Measurements from ENCODE around the gene CHD2. TPM values are rescaled to one million over a fixed set of nuclear protein-coding genes. Genes with fewer than 3 reads are reported as not detected.

Gene CHD2
- total and polyA plus RNA-seq, 10 of the 15 experiments (the other 5 are each of a cell fraction or from before 2014, with no cell fraction given), result 38.1 to 94.7 (median 63.3) TPM

GRCh38 chr15:92954578-92954977, 54.5 kb downstream of the CHD2 start:
- H3K36me3 ChIP-seq (ENCODE audit: control insufficient read depth in 2 of 2, insufficient read depth in 2 of 2, low read length in 1 of 2), result peaks cover 18 to 58% of the 10 kb centered on the region in 2 experiments
- TF ChIP-seq CTCF (IDR thresholded peaks at IDR 0.05 in 2 of 3, conservative IDR thresholded peaks at IDR 0.05 in 1 of 3; ENCODE audit: control insufficient read depth in 2 of 3, extremely low read depth in 1 of 3, insufficient read depth in 1 of 3, low read depth in 3 of 3, low read length in 3 of 3) (peak; percentile 11 to 40 (median 33); a peak in 4 of 6 replicates), ATF2 (IDR thresholded peaks at IDR 0.05; ENCODE audit: low read length) (no peak)
- H2AFZ ChIP-seq (ENCODE audit: control insufficient read depth, low read depth, low read length), result no peak overlapping the region
- no peak overlapping the region for H3K4me3 ChIP-seq
- intact Hi-C loops (cut with micrococcal nuclease; ENCODE audit: unreplicated experiment) (no loop called here), in situ Hi-C loops (cut with MboI) (no loop called here)
- RAD21 ChIA-PET (ENCODE audit: unreplicated experiment), result no interaction called here
- H3K9me3 ChIP-seq (replicated peaks; ENCODE audit: control insufficient read depth, insufficient read depth, low read length), result peaks cover 7% of the 10 kb centered on the region
- FAIRE-seq (no peak), ATAC-seq (peak; percentile 50; the same call in 1 of the 3 replicates), DNase-seq (ENCODE audit: low read depth, low spot score) (no peak)
- H3K9ac ChIP-seq (ENCODE audit: control insufficient read depth, insufficient read depth, low read length), result no peak overlapping the region
- H4K20me1 ChIP-seq (ENCODE audit: control insufficient read depth, insufficient read depth), result no peaks in the 10 kb centered on the region
- SMC1A ChIA-PET (ENCODE audit: uncharacterized antibody, unreplicated experiment), result interaction anchor here (1.0 to 1.8 kb wide), 5 partner anchors 11 to 157 kb away, joined by 3 to 5 read pairs (median 5); no protein-coding TSS in a partner anchor
- peaks cover 2% of the 10 kb centered on the region for H3K79me2 ChIP-seq (ENCODE audit: control insufficient read depth, insufficient read depth, low read length)
- H3K27ac ChIP-seq (ENCODE audit: control insufficient read depth, insufficient read depth), result no peak overlapping the region
- BruUV-seq (replicated peaks), result no TSS peak
- 93% methylated on average over 8 of the region's 8 CpGs for WGBS (ENCODE audit: insufficient coverage, insufficient replicate concordance, low lambda C conversion rate, missing lambda C conversion rate)
- no peak overlapping the region for H3K4me2 ChIP-seq (ENCODE audit: control insufficient read depth, insufficient read depth)
- POLR2A ChIA-PET, result no interaction called here
- CTCF ChIA-PET, result interaction anchor here (0.8 to 2.1 kb wide), 9 partner anchors 10 to 157 kb away, joined by 3 to 12 read pairs (median 5); no protein-coding TSS in a partner anchor
- H3K4me1 ChIP-seq (ENCODE audit: control insufficient read depth, insufficient read depth, low read length), result no peaks in the 10 kb centered on the region
- no peaks in the 10 kb centered on the region for H3K27me3 ChIP-seq (replicated peaks in 1 of 2; ENCODE audit: control insufficient read depth in 2 of 2, insufficient read depth in 2 of 2, low read length in 1 of 2)

- POLR2A ChIA-PET, result no interaction called here
- intact Hi-C loops (cut with micrococcal nuclease; ENCODE audit: unreplicated experiment), result no loop called here
- H3K4me3 ChIP-seq, result no peak overlapping the region
- H4K20me1 ChIP-seq (ENCODE audit: control insufficient read depth, insufficient read depth), result no peaks in the 10 kb centered on the region
- 98% methylated on average over 2 of the region's 2 CpGs for WGBS (ENCODE audit: insufficient coverage, insufficient replicate concordance, low lambda C conversion rate, missing lambda C conversion rate)
- no peak overlapping the region for H3K4me2 ChIP-seq (ENCODE audit: control insufficient read depth, insufficient read depth)
- peaks cover 5% of the 10 kb centered on the region for H3K79me2 ChIP-seq (ENCODE audit: control insufficient read depth, insufficient read depth, low read length)
- no peaks in the 10 kb centered on the region; the same call in 2 of the 3 replicates for H3K9me3 ChIP-seq (replicated peaks; ENCODE audit: control insufficient read depth, insufficient read depth, low read length)
- FAIRE-seq (no peak), ATAC-seq (no peak), DNase-seq (ENCODE audit: low read depth, low spot score) (no peak)
- CTCF ChIA-PET, result interaction anchor here (0.6 to 1.6 kb wide), 3 partner anchors 13 to 157 kb away, joined by 3 read pairs; no protein-coding TSS in a partner anchor
- H2AFZ ChIP-seq (ENCODE audit: control insufficient read depth, low read depth, low read length), result no peak overlapping the region
- H3K36me3 ChIP-seq (ENCODE audit: control insufficient read depth in 2 of 2, insufficient read depth in 2 of 2, low read length in 1 of 2), result peaks cover 16 to 56% of the 10 kb centered on the region in 2 experiments
- no peak overlapping the region for H3K27ac ChIP-seq (ENCODE audit: control insufficient read depth, insufficient read depth)
- H3K9ac ChIP-seq (ENCODE audit: control insufficient read depth, insufficient read depth, low read length), result no peak overlapping the region
- no TSS peak for BruUV-seq (replicated peaks)
- no peaks in the 10 kb centered on the region for H3K4me1 ChIP-seq (ENCODE audit: control insufficient read depth, insufficient read depth, low read length)
- no peaks in the 10 kb centered on the region for H3K27me3 ChIP-seq (replicated peaks in 1 of 2; ENCODE audit: control insufficient read depth in 2 of 2, insufficient read depth in 2 of 2, low read length in 1 of 2)
- SMC1A ChIA-PET (ENCODE audit: uncharacterized antibody, unreplicated experiment), result interaction anchor here (0.7 to 1.3 kb wide), 2 partner anchors 13 to 65 kb away, joined by 3 to 5 read pairs; no protein-coding TSS in a partner anchor
- RAD21 ChIA-PET (ENCODE audit: unreplicated experiment), result no interaction called here
- in situ Hi-C loops (cut with MboI), result no loop called here
- TF ChIP-seq TCF12 (IDR thresholded peaks at IDR 0.05; ENCODE audit: low read depth, low read length), result no peak
- no peak for TF ChIP-seq HCFC1 (IDR thresholded peaks at IDR 0.05; ENCODE audit: low read length)
- TF ChIP-seq POLR2AphosphoS5 (IDR thresholded peaks at IDR 0.05; ENCODE audit: low read length), result no peak
- TF ChIP-seq BCL3 (IDR thresholded peaks at IDR 0.05; ENCODE audit: borderline replicate concordance, insufficient read depth, low read depth, low read length, poor library complexity, severe bottlenecking), result no peak
- no peak for TF ChIP-seq NFYA (IDR thresholded peaks at IDR 0.05; ENCODE audit: borderline replicate concordance, low read depth, low read length)
- TF ChIP-seq CHD2 (IDR thresholded peaks at IDR 0.05; ENCODE audit: borderline replicate concordance, low read depth, low read length), result no peak
- TF ChIP-seq CREM (IDR thresholded peaks at IDR 0.05; ENCODE audit: low read depth), result no peak
- no peak for TF ChIP-seq BACH1 (IDR thresholded peaks at IDR 0.05; ENCODE audit: borderline replicate concordance)
- no peak for TF ChIP-seq FOXK2 (IDR thresholded peaks at IDR 0.05)
- TF ChIP-seq RAD21 (IDR thresholded peaks at IDR 0.05; ENCODE audit: insufficient read depth, low read depth, low read length), result no peak
Measured at GRCh38 chr15:92955706-92956105, 55.6 kb downstream of the CHD2 start.

Measured in GM12878 (cell line).